GM21825 (cell line): ENCODE data around the gene GATAD2B.
"Not testable (repeated sequence)": the region's sequence is repeated elsewhere in the genome, so short reads cannot be mapped to it uniquely, and the experiment has no call there.

Source experiments
- ATAC-seq: cut with Tn5 transposase; IDR thresholded peaks from one replicate; pipeline ENCODE4 v1.9.1; 2021; ENCODE audit warnings: mild to moderate bottlenecking, moderate library complexity; ENCODE audit not compliant: unreplicated experiment

The GATAD2B gene

GRCh38 chr1:153899509-153899908 is 23.3 kb downstream of the GATAD2B start:
- ATAC-seq: no peak

GRCh38 chr1:153895866-153896265 is 26.9 kb downstream of the GATAD2B start:
- ATAC-seq: not testable (repeated sequence)

DNA sequence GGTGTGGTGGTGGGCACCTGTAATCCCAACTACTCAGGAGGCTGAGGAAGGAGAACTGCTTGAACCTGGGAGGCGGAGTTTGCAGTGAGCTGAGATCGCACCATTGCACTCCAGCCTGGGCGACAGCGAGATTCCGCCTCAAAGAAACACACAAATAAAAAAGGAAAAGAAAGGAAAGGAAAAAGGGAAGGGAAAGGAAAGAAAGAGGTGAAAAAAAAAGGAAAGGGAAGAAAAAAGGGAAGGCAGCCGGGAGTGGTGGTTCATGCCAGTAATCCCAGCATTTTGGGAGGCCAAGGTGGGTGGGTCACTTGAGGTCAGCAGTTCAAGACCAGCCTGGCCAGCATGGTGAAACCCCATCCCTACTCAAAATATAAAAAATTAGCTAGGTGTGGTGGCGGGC is 31.7 kb downstream of the GATAD2B start:
- not testable (repeated sequence) for ATAC-seq

GRCh38 chr1:153888533-153888932 is 34.2 kb downstream of the GATAD2B start:
- ATAC-seq: no peak

DNA sequence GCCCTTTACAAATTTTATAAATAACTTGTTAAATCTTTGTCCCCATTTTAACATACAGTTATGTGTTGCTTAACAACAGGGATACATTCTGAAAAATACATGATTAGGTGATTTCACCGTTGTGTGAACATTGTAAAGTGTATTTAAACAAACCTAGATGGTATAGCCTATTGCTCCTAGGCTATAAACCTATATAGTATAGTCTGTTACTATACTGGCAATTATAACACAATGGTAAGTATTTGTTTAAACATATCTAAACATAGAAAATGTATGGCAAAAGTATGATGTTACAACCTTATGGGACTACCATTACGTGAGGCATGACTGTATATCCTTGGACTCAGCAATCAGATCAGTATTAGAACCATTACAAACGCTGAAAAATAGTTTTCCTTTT is 36.6 kb downstream of the GATAD2B start:
- no peak for ATAC-seq

DNA sequence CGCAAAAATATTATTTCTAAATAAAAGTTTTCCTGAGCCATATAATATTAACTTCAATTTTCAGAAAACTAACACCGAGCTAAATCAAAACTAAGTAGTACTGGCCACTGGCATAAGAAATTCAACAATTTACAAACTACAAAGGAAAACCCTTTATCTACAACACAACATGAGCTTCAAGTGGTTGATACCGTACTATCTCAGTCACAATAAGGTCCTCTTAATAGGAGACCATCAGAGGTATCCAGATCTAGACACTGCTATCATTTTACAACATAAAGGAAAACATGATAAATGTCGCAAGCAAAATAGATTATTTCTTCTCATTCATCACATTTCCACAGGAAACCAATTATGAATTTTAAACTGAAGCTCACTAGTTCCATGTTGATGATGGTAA is 39.5 kb downstream of the GATAD2B start:
- no peak for ATAC-seq

DNA sequence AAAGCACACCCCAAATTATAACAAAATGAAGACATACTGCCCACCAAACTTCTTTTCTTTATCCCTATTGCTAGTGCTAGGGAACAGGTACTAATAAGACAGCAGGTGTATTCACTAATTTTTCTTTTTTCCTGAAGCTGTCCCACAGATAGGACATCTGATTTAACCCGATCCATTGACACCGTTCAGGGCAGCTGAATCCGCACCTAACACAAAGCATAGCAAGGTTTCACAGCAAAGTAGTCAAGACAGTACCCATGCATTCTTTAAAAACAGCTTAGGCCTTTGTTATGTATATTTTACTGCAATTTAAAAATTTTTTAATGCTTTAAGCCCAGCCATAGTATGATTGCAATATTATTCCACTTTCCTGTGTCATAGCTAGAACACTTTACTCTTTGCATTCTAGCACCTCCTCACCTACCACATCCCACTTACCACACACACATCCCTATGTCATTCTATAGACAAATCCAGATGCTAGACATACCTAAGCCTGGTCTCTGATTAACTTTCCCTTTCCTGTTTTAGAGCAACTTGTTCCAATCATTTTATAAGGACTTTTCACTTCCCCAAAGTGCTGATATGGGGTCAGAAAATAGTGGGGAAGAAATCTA is 40.4 kb downstream of the GATAD2B start:
- no peak for ATAC-seq

- no peak for ATAC-seq
These were observed 41.0 kb downstream of the GATAD2B start for GRCh38 chr1:153881751-153882150.

DNA sequence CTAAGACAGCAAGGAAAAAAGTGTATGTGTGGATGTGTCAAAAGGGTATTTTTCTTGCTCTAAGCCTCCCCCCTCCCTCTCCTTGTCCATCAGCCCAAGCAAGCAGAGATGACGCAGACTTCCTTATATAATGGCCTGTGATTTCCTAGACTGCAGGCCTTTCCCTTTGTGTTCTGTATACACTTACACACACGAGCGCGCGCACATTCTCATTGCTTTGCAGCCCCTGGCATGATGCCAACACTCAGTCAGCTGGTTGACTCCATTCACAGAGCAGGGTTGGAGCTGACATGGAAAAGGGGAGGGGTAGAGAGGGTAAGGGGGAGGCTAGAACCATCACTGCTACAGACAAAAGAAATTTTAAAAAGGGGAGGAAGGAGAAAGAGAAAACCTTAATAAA is 41.8 kb downstream of the GATAD2B start:
- no peak for ATAC-seq

- no peak for ATAC-seq
These were observed 42.7 kb downstream of the GATAD2B start for GRCh38 chr1:153880024-153880423.

DNA sequence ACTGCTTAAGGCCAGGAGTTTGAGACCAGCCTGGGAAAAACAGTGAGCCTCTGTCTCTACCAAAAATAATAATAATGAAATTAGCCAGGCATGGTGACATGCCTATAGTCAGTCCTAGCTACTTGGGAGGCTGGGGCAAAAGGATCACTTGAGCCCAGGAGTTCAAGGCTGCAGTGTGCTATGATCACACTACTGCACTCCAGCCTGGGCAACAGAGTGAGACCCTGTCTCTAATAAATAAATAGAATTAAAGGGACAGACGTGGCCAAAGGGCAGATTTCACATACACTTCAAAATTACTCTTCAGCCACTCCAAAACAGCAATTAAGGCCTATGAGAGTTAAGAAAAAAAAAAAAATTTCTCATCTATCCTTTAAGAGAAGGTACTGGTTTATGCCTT is 45.7 kb downstream of the GATAD2B start:
- no peak for ATAC-seq

GRCh38 chr1:153872934-153873333 is 49.8 kb downstream of the GATAD2B start:
- no peak for ATAC-seq

DNA sequence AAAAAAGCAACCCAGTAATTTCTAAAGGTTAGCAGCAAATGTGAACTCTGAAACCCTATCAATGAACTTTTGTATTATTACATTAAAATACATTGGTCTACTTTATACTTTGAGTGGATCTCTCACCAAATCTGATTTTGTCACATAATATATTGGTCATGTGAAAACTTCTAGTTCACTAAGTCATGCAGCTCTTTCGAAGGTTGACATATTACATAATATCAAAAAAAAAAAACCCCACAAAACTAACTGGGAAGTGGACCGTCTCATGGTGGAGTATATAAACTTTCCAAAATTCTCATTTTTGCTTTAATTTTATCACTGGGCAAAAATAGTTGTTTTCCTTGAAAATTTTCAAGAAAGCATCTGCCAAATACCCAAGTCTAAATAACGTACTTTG is 50.4 kb downstream of the GATAD2B start:
- no peak for ATAC-seq

GRCh38 chr1:153869486-153869885 is 53.3 kb downstream of the GATAD2B start:
- ATAC-seq: no peak

DNA sequence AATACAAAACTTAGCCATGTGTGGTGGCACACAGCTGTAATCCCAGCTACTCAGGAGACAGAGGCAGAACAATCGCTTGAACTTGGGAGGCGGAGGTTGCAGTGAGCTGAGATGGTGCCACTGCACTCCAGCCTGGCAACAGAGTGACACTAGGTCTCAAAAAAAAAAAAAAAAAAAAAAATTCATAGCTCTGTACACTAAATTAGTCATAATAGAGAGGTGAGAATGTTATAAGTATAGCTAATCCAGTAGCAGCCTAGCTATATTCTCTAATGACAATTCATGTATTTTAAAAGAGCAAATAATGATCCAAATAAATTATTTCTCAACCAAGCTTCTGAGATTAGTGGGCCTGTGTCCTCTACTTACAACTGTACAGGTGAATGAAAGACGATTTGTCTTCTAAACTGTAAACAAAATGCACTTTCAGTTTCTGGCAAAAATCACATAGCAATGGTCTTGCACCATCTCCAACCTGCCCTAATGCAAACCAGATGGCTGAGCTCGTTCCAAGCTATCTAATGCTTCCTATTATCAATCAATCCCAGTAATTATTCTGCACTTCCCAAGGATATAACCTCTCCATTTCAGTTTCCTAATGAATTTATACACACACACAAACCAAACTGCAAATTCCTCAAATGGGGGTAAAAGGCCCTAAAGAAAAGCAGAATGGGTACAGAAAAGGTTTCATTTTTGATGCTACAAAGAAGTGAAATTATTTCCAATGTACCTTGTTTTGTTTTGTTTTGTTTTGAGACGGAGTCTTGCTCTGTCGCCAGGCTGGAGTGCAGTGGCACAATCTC is 56.5 kb downstream of the GATAD2B start:
- peak; percentile 55 for ATAC-seq

- no peak for ATAC-seq
These were observed 62.5 kb downstream of the GATAD2B start for GRCh38 chr1:153860285-153860684.

DNA sequence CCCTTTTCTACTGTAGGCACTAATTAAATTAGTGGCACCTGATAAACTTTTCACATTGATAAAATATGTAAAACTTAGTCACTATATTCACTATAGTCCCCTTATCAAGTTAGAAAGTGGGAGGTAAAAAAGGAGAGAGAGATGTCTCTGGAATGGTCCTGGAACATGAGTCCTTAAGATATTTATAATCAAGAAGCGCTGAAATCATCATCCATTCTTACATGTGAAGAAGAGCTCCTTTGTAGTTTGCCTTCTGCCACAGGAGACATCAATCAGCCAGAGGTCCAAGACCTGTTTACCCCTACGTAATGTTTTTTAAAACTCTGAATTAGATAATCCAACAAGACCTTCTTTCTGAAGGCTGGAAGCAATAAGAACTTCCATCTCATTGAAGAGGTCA is 65.3 kb downstream of the GATAD2B start:
- no peak for ATAC-seq

DNA sequence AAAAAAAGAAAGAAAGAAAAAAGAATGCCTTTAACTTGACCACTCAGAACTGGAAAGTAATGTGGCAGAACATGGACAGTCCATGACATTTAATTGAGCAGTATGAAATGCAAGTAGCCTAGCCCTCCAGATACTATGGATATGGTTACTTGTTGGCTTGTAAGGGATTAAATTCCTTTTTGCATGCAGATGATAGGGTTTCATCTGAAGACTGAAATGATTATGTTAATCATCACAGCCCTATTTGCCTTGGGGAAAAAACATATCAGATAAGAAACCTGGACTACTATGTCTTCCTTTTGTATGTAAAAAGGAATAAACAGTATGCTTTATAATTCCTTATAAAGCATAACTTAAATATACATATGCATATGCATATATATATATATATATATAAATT is 66.0 kb downstream of the GATAD2B start:
- ATAC-seq: no peak

GRCh38 chr1:153852170-153852569 is 70.6 kb downstream of the GATAD2B start:
- ATAC-seq: no peak

DNA sequence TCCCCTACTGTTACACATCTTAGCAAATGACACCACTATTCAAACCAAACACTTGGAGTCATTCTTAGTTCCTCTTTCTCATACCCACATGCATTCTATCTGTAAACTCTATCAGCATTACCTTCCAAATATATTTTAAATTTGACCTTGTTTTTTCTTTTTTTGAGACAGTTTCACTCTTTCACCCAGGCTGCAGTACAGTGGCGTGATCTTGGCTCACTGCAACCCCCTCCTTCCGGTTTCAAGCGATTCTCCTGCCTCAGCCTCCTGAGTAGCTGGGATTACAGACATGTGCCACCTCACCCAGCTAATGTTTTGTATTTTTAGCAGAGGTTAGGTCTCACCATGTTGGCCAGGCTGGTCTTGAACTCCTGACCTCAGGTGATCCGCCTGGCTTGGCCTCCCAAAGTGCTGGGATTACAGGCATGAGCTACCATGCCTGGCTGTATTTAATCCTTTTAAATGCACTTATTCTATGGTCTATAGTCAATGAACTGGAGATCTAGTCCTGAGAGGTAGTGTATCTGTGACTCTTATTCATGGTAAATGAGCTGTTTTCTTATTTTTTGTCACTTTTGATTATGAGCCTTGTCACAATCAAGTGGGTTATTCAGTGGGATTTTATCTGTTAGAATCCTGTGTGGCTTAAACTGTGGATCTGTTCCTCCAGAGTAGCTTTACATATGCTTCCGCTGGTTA is 73.1 kb downstream of the GATAD2B start:
- ATAC-seq: peak; percentile 73

DNA sequence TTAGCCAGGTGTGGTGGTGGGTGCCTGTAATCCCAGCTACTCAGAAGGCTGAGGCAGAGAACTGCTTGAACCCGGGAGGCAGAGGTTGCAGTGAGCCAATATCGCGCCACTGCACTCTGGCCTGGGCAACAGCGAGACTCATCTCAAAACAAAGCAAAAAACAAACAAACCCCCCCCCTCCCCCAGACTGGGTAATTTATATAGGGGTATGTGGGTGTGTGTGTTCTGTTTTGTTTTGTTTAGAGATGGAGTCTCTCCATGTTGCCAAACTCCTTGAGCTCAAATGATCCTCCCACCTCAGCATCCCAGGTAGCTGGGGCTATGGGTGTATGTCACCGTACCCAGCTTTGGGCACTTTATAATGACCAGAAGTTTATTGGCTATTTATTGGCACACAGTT is 74.0 kb downstream of the GATAD2B start:
- no peak for ATAC-seq

DNA sequence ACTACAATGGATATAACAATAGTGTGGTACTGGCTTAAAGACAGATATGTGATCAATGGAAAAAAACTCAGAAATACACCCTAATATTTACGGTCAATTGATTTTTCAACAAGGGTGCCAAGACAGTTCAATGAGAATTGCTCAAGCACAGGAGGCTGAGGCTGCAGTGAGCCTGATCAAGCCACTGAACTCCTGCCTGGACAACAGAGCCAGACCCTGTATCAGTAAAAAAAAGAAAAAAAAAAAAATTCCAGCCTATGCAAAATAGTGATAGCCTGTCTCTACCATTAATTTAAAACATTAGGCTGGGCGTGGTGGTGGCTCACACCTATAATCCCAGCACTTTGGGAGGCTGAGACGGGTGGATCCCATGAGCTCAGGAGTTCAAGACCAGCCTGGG is 77.6 kb downstream of the GATAD2B start:
- ATAC-seq: no peak
